WTC11 (cell line): ENCODE data around the gene GNB5. TPM values are rescaled to one million over a fixed set of nuclear protein-coding genes. Genes with fewer than 3 reads are reported as not detected.

Experiments
- ATAC-seq: fragments of 200-7000 bp; cut with Tn5 transposase; 2 replicates; pipeline ENCODE4 v1.10.0; 2021; ENCODE audit warnings: mild to moderate bottlenecking, moderate library complexity
- CTCF ChIA-PET: fragments of 300-600 bp; sonication (Branson Sonifier 250); formaldehyde crosslinking; loops from one replicate; lab custom pipeline; 2021; ENCODE audit warnings: antibody characterized with exemption; lab: Charles Lee
- POLR2A ChIA-PET: fragments of 350-600 bp; sonication (Branson Sonifier 250); formaldehyde crosslinking; loops from one replicate; lab custom pipeline; 2021; ENCODE audit warnings: antibody characterized with exemption; lab: Charles Lee
- DNase-seq: peaks from one replicate; pipeline ENCODE4 v3.0.0; 2021; ENCODE audit warnings: low spot score
- H3K27ac Mint-ChIP-seq: 2 replicates; pipeline ENCODE4 v1.8.0; 2021; ENCODE audit warnings: mixed read lengths
- H3K27me3 Mint-ChIP-seq: 2 replicates; pipeline ENCODE4 v1.8.0; 2021; ENCODE audit warnings: low read depth, mild to moderate bottlenecking, moderate library complexity, mixed read lengths
- H3K36me3 Mint-ChIP-seq: 2 replicates; pipeline ENCODE4 v1.8.0; 2021; ENCODE audit warnings: mixed read lengths
- H3K4me1 Mint-ChIP-seq: 2 replicates; pipeline ENCODE4 v1.8.0; 2022; ENCODE audit warnings: mixed read lengths
- H3K4me3 Mint-ChIP-seq: 2 replicates; pipeline ENCODE4 v1.8.0; 2021; ENCODE audit warnings: mild to moderate bottlenecking, moderate library complexity, mixed read lengths
- H3K9me3 Mint-ChIP-seq: 2 replicates; pipeline ENCODE4 v1.8.0; 2021; ENCODE audit warnings: mixed read lengths
- AFF4 ChIP-seq: sonication (generic); formaldehyde crosslinking; IDR thresholded peaks from 2 replicates; pipeline ENCODE4 v1.8.1; 2023; ENCODE audit warnings: mild to moderate bottlenecking, missing genetic modification reagents, borderline replicate concordance
- CREM ChIP-seq: sonication (generic); formaldehyde crosslinking; IDR thresholded peaks from 2 replicates; pipeline ENCODE4 v1.8.1; 2022; ENCODE audit warnings: mild to moderate bottlenecking, missing genetic modification reagents, moderate library complexity
- CTCF ChIP-seq: fragments of 200-600 bp; IDR thresholded peaks from 2 replicates; pipeline ENCODE4 v1.8.0; 2022; ENCODE audit warnings: antibody characterized with exemption
- ERG ChIP-seq: fragments of 250-450 bp; sonication (Bioruptor Pico); IDR thresholded peaks from 2 replicates; pipeline ENCODE4 v1.8.0; 2021; ENCODE audit warnings: mild to moderate bottlenecking
- FOXK1 ChIP-seq: sonication (generic); formaldehyde crosslinking; IDR thresholded peaks from 2 replicates; pipeline ENCODE4 v1.8.0; 2022; ENCODE audit warnings: mild to moderate bottlenecking, moderate library complexity, missing genetic modification reagents
- FOXP4 ChIP-seq: sonication (generic); formaldehyde crosslinking; IDR thresholded peaks from 2 replicates; pipeline ENCODE4 v1.8.0; 2022; ENCODE audit warnings: mild to moderate bottlenecking, missing genetic modification reagents
- GRHL2 ChIP-seq: fragments of 250-450 bp; sonication (Bioruptor Pico); IDR thresholded peaks from 2 replicates; pipeline ENCODE4 v1.8.0; 2022; ENCODE audit warnings: mild to moderate bottlenecking, moderate library complexity; ENCODE audit not compliant: insufficient replicate concordance, severe bottlenecking
- GTF2I ChIP-seq: fragments of 250-450 bp; sonication (Bioruptor Pico); conservative IDR thresholded peaks from 2 replicates; pipeline ENCODE4 v1.4.0; 2021; ENCODE audit warnings: mild to moderate bottlenecking
- MLX ChIP-seq: sonication (generic); formaldehyde crosslinking; IDR thresholded peaks from 2 replicates; pipeline ENCODE4 v1.8.1; 2023; ENCODE audit warnings: mild to moderate bottlenecking, missing genetic modification reagents, moderate library complexity
- MXD4 ChIP-seq: fragments of 250-450 bp; sonication (Bioruptor Pico); IDR thresholded peaks from 2 replicates; pipeline ENCODE4 v1.8.0; 2021; ENCODE audit warnings: mild to moderate bottlenecking, moderate library complexity, borderline replicate concordance
- NR1H2 ChIP-seq: sonication (generic); formaldehyde crosslinking; IDR thresholded peaks from 2 replicates; pipeline ENCODE4 v1.9.0; 2021; ENCODE audit warnings: mild to moderate bottlenecking, moderate library complexity, missing genetic modification reagents
- OVOL2 ChIP-seq: fragments of 250-450 bp; sonication (Bioruptor Pico); IDR thresholded peaks from 2 replicates; pipeline ENCODE4 v1.9.0; 2021; ENCODE audit warnings: mild to moderate bottlenecking, borderline replicate concordance
- PRRX2 ChIP-seq: fragments of 250-450 bp; sonication (Bioruptor Pico); IDR thresholded peaks from 2 replicates; pipeline ENCODE4 v1.8.0; 2021; ENCODE audit warnings: mild to moderate bottlenecking
- USF2 ChIP-seq: sonication (generic); formaldehyde crosslinking; IDR thresholded peaks from 2 replicates; pipeline ENCODE4 v1.8.1; 2023; ENCODE audit warnings: mild to moderate bottlenecking, missing genetic modification reagents, moderate library complexity
- ZBTB43 ChIP-seq: sonication (generic); formaldehyde crosslinking; IDR thresholded peaks from 2 replicates; pipeline ENCODE4 v1.8.1; 2023; ENCODE audit warnings: mild to moderate bottlenecking, missing genetic modification reagents
- ZNF263 ChIP-seq: sonication (generic); formaldehyde crosslinking; IDR thresholded peaks from 2 replicates; pipeline ENCODE4 v1.8.1; 2022; ENCODE audit warnings: low read depth, mild to moderate bottlenecking, moderate library complexity, missing genetic modification reagents
- ZNF416 ChIP-seq: fragments of 250-450 bp; sonication (Bioruptor Pico); IDR thresholded peaks from 2 replicates; pipeline ENCODE4 v1.9.0; 2021; ENCODE audit warnings: mild to moderate bottlenecking, inconsistent platforms
- ZNF425 ChIP-seq: fragments of 250-450 bp; sonication (Bioruptor Pico); conservative IDR thresholded peaks from 2 replicates; pipeline ENCODE4 v1.9.0; 2021; ENCODE audit warnings: mild to moderate bottlenecking
- ZNF671 ChIP-seq: fragments of 250-450 bp; sonication (Bioruptor Pico); IDR thresholded peaks from 2 replicates; pipeline ENCODE4 v1.8.0; 2021; ENCODE audit warnings: mild to moderate bottlenecking
- total RNA-seq: library from RNA; stranded (reverse); gene quantifications from 3 replicates; pipeline ENCODE4 v1.2.3, GENCODE V29; 2021

Gene GNB5
- total RNA-seq, 1 experiment from 2014 or later, result 37.0 TPM

GRCh38 chr15:52150871-52151270 is 40.3 kb downstream of the GNB5 start (continued):
- TF ChIP-seq ZBTB43 (CRISPR knock-in tag) (no peak), GTF2I (CRISPR knock-in tag) (no peak), ZNF416 (CRISPR knock-in tag) (no peak), OVOL2 (no peak), GRHL2 (CRISPR knock-in tag) (no peak), MLX (CRISPR knock-in tag) (no peak)
- TF ChIP-seq, all 79 proteins: peak for 0

DNA sequence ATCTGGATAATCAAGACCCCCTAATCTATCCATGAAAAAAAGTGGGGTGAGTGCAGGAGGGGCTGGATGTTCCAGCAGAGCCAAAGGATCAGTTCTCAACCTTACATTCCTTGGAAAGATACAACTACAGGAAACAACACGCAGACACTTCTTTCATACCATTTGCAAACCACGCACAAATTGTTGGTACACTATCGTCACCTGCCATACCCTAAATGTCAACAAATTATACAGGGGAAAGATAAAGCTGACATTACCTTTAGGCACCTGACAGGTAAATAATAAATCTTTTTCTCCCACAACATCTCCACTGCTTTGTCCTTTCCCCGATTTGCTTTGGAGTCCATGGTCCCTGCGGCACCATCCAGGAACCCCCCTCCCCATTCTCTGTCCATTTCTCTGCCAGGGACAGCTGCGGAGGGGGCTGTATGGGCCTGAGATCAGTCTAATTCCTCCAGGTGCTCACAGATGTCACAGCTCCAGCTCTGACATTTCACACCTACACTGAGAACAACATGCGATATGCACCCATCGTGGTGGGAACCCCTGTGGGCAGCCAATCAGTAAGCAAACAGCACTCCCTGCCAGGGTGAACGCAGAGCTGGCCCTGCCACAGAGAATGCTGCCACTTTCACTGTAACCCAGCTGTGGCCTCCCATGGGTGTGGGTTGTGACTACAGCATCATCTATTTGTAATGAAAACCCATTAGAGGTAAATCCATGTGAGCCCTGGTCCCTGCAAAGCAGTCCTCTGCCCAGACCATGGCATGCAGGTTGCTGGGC is 41.0 kb downstream of the GNB5 start:
- H3K9me3 Mint-ChIP-seq, result peaks cover 4% of the 10 kb centered on the region
- POLR2A ChIA-PET, result no interaction called here
- peaks cover 41% of the 10 kb centered on the region for H3K36me3 Mint-ChIP-seq
- TF ChIP-seq PRRX2 (CRISPR knock-in tag) (no peak), AFF4 (CRISPR knock-in tag) (no peak), ZNF671 (CRISPR knock-in tag) (no peak), ERG (CRISPR knock-in tag) (no peak), USF2 (CRISPR knock-in tag) (no peak), CTCF (no peak), FOXP4 (CRISPR knock-in tag) (no peak), ZNF263 (CRISPR knock-in tag) (no peak), FOXK1 (CRISPR knock-in tag) (no peak), ZNF425 (CRISPR knock-in tag) (no peak), GRHL2 (CRISPR knock-in tag) (no peak), NR1H2 (CRISPR knock-in tag) (no peak), MXD4 (CRISPR knock-in tag) (no peak), CREM (CRISPR knock-in tag) (no peak)
- no peaks in the 10 kb centered on the region for H3K4me1 Mint-ChIP-seq
- ATAC-seq, result no peak
- H3K4me3 Mint-ChIP-seq, result no peak overlapping the region
- no peak for DNase-seq
- no peaks in the 10 kb centered on the region for H3K27me3 Mint-ChIP-seq
- H3K27ac Mint-ChIP-seq, result no peak overlapping the region
- CTCF ChIA-PET, result interaction anchor here (0.6 kb wide), 1 partner anchor 71 kb away, joined by 3 read pairs; no protein-coding TSS in a partner anchor
